ENCODE measurements around the gene TAF15.

Gene TAF15

GRCh38 chr17:35812456-35812855, 3.2 kb downstream of the TAF15 start:
- no peak overlapping the region for H3K4me3 ChIP-seq (ENCODE audit: low read depth, low read length, poor library complexity, severe bottlenecking)
- no peak overlapping the region for H3K4me2 ChIP-seq (ENCODE audit: low read length)
- peaks cover 5% of the 10 kb centered on the region; the same call in 1 of the 2 replicates for H4K20me1 ChIP-seq (ENCODE audit: insufficient read depth, low read length)
- H3K9me2 ChIP-seq (ENCODE audit: low read depth, low read length) = no peaks in the 10 kb centered on the region
- peaks cover 48% of the 10 kb centered on the region; the same call in 1 of the 2 replicates for H3K36me3 ChIP-seq (ENCODE audit: insufficient read depth, low read length)
- H3K4me1 ChIP-seq (ENCODE audit: insufficient read depth, low read length, severe bottlenecking) = peaks cover 29% of the 10 kb centered on the region
- H3K27ac ChIP-seq (ENCODE audit: low read depth, low read length, poor library complexity, severe bottlenecking) = no peak overlapping the region
- no peak overlapping the region for H3K9ac ChIP-seq (ENCODE audit: low read length)
- H3K27me3 ChIP-seq (ENCODE audit: insufficient read depth, low read length) = no peaks in the 10 kb centered on the region
- H3K9me3 ChIP-seq (ENCODE audit: low read length) = no peaks in the 10 kb centered on the region
- H3F3A ChIP-seq (ENCODE audit: insufficient read depth, low read length) = no peaks in the 10 kb centered on the region
- no peak for TF ChIP-seq CTCF (IDR thresholded peaks at IDR 0.05; ENCODE audit: low read length)
- TF ChIP-seq EZH2 (IDR thresholded peaks at IDR 0.05; ENCODE audit: borderline replicate concordance, low read length) = no peak
- H2AFZ ChIP-seq (ENCODE audit: low read length) = no peak overlapping the region
- peaks cover 78% of the 10 kb centered on the region for H3K79me2 ChIP-seq (ENCODE audit: insufficient read depth, low read length)

- peaks cover 75% of the 10 kb centered on the region for H3K36me3 ChIP-seq (ENCODE audit: insufficient read depth, low read length)
- no peak overlapping the region for H2AFZ ChIP-seq (ENCODE audit: low read length)
- peaks cover 5% of the 10 kb centered on the region for H3K4me1 ChIP-seq (ENCODE audit: insufficient read depth, low read length, severe bottlenecking)
- no peak overlapping the region for H3K4me2 ChIP-seq (ENCODE audit: low read length)
- no peaks in the 10 kb centered on the region for H3K27me3 ChIP-seq (ENCODE audit: insufficient read depth, low read length)
- H3F3A ChIP-seq (ENCODE audit: insufficient read depth, low read length) = no peaks in the 10 kb centered on the region
- peaks cover 83% of the 10 kb centered on the region for H3K79me2 ChIP-seq (ENCODE audit: insufficient read depth, low read length)
- no peaks in the 10 kb centered on the region for H3K9me2 ChIP-seq (ENCODE audit: low read depth, low read length)
- no peak for TF ChIP-seq CTCF (IDR thresholded peaks at IDR 0.05; ENCODE audit: low read length)
- no peak for TF ChIP-seq EZH2 (IDR thresholded peaks at IDR 0.05; ENCODE audit: borderline replicate concordance, low read length)
- no peaks in the 10 kb centered on the region for H3K9me3 ChIP-seq (ENCODE audit: low read length)
- peaks cover 3% of the 10 kb centered on the region; the same call in 1 of the 2 replicates for H4K20me1 ChIP-seq (ENCODE audit: insufficient read depth, low read length)
- no peak overlapping the region for H3K4me3 ChIP-seq (ENCODE audit: low read depth, low read length, poor library complexity, severe bottlenecking)
- H3K9ac ChIP-seq (ENCODE audit: low read length) = no peak overlapping the region
- H3K27ac ChIP-seq (ENCODE audit: low read depth, low read length, poor library complexity, severe bottlenecking) = no peak overlapping the region
Observed at GRCh38 chr17:35816723-35817122, 7.4 kb downstream of the TAF15 start.

GRCh38 chr17:35817196-35817595, 7.9 kb downstream of the TAF15 start:
- Histone ChIP-seq H3K79me2 (ENCODE audit: insufficient read depth, low read length) (peaks cover 79% of the 10 kb centered on the region), H3K4me3 (ENCODE audit: low read depth, low read length, poor library complexity, severe bottlenecking) (no peak overlapping the region), H3K9me2 (ENCODE audit: low read depth, low read length) (no peaks in the 10 kb centered on the region), H3K9me3 (ENCODE audit: low read length) (no peaks in the 10 kb centered on the region), H3K27me3 (ENCODE audit: insufficient read depth, low read length) (no peaks in the 10 kb centered on the region), H4K20me1 (ENCODE audit: insufficient read depth, low read length) (peaks cover 3% of the 10 kb centered on the region; the same call in 1 of the 2 replicates), H3K4me1 (ENCODE audit: insufficient read depth, low read length, severe bottlenecking) (peaks cover under 1% of the 10 kb centered on the region), H3K4me2 (ENCODE audit: low read length) (no peak overlapping the region), H3K9ac (ENCODE audit: low read length) (no peak overlapping the region), H2AFZ (ENCODE audit: low read length) (no peak overlapping the region), H3K27ac (ENCODE audit: low read depth, low read length, poor library complexity, severe bottlenecking) (no peak overlapping the region), H3K36me3 (ENCODE audit: insufficient read depth, low read length) (peaks cover 75% of the 10 kb centered on the region), H3F3A (ENCODE audit: insufficient read depth, low read length) (no peaks in the 10 kb centered on the region)
- TF ChIP-seq EZH2 (IDR thresholded peaks at IDR 0.05; ENCODE audit: borderline replicate concordance, low read length) (no peak), CTCF (IDR thresholded peaks at IDR 0.05; ENCODE audit: low read length) (no peak)

Measured in OCI-LY1 (cell line).